HuH-7.5 (cell line): ENCODE results near the gene CDK14.

ENCODE experiments used
- DNase-seq: peaks from one replicate; pipeline ENCODE4 v3.0.0; 2011; ENCODE audit warnings: low spot score

Gene CDK14

DNA sequence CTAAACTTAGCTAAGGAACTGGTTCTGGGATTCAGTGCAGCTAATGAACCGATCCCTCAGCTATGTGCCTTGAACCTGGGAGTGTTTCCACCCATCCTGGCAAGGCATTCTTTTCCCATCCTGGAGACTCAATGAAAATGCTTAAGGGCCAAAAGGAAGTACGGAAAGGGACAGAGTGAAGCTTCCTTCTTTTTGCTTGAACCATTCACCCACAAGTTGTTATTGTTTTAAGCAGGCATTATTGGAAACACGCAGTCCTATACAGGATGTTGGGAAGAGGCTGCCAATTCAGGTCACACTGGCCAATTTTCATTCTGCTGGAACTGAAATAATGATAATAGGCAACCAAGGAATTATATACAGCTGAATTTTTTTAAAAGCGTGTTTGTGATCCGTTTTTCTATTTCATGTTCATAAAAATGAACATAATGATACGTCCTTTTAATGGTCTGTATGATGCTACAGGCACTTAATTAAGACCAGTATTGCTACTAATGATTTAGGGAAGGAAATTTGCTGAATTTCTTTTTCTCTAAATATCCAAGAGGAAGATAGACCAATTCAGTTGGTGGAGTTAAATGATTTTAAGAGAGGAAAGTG lies 610.3 kb downstream of the CDK14 start:
- DNase-seq = no peak

DNA sequence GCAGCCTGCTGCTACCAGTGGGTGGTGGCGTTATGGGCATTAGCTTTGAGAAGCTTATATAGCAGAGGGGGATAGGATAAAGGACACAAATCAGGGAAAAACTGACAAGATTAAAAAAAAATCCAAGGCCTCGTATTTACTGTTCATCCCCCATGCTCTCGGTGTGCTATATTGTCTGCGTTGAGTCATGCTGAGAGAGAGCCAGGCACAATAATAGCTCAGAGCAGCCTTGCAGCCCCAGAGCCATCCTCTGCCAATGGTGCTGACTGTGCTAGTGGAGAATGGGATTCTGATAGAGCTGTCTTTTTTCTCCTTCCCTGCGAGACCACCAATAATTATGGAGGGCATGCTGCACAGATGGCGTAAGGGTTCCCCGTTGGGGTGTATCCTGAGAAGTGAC lies 616.5 kb downstream of the CDK14 start:
- DNase-seq = no peak

DNA sequence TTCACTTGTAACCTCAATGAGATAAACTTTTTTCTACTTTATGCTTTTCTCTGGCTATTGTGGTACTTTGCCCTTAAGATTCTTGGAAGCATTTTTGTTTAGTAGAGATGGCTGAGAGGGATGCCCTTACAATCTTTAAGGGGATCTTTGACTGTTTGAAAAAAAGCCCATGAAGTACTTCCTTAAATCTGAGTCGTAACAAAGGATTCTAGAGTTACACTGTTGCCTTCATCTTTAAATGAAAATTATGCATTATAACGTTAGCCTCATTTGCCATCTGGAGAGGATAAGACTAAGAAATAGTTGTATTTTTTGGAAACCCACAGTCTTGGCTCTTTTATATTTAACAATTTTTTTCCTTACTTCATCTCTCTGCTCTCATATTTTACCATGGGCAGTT lies 630.3 kb downstream of the CDK14 start:
- DNase-seq = no peak

DNA sequence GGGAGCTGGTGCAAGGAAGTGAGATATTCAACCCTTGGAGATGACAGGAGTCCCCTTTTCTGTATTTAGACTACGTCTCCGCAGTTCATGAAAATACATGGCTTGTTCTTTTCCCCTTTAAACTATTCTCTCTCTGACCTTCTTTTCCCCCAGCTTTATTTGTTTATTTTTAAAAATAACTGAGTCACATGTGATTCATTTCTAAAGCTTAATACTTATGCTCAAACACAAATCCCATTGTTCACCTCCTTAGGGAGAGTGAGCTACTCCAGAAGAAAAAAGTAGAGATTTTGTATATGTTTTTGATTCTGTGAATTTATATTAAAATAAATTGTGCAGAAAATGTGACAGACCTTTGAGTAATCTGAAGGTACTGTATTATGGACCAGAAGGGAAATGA lies 632.2 kb downstream of the CDK14 start:
- DNase-seq = no peak

DNA sequence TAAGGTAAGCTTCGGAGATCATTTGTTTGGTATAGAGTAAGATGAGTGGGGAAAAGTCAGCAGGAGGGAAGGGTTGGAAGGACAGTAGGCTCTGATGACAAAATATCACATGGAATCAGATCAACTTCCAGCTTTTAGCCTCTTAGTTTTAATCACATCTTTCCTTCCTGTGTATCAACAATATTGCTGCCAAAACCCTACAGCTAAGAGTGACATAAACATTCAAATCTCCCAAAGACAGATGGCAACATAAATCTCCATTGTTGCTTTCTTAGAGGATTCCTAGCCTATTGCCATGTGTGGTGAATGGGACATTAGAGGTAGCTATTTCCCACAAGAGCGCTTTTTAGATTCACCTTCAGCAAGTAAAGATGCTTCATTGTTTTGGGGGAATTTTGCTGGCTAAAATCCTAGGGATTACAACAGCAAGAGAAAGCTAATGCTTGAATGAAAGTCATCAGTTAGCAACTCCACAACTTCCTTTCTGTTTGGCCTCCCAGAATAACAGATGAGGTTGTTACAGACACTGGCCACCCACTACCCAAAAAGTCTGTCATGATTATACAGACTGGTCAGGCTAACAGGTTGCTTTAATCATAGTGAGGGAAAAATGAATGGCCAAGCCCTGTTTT lies 632.9 kb downstream of the CDK14 start:
- no peak for DNase-seq

DNA sequence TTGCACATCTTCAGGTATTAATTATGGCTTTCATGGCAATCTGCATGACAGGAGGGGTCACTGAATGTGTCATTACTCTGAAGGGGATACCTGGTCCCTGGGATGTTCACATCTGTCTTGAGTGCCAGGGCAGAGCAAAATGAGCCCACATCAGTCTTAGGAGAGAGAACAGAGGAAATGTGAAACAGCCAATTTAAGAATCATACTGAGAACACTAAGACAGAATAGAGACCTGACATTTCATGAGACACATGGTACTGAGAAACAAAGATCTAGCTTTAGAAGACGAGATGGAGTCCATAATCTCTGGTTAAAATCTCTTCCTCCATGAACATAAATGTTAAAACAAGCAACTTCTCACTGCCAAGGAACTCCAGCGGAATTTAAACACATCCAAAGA lies 634.0 kb downstream of the CDK14 start:
- DNase-seq = no peak

DNA sequence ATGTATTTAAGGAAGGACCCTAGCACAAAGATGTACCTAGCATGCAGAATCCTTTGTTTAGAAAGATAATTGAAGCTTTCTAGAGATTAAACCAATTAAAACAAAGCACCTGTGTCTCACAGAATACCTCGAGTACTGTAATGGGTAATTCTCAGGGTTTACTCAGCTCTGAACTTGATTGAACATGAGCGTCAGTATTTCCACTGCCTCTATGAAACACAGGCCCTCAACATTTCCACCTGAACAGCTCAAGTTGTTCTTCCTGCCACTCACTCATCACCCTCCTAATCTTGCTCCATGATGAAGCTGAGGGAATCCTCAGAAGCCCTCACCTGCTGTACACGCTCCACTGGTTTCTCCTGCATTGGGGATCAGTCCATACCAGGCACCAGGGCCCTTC lies 634.4 kb downstream of the CDK14 start:
- DNase-seq = no peak

DNA sequence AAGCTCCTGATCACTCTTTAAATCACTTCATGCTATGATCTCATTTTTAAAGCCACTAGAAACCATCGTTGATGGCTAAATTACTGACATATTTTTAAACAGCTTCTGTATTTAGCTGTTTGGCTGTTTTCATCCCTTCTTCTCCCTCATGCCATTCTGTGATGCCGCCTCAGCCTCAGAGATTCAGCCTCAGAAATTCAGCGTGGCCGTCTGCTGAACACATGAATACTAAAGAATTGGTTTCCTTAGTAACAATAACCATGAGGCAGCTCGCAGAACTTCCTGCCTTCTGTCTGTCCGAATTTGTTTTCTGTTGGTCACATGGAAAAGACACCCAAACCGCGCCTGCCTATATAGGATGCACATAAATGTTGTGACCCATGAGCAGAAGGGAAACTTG lies 637.1 kb downstream of the CDK14 start:
- no peak for DNase-seq

DNA sequence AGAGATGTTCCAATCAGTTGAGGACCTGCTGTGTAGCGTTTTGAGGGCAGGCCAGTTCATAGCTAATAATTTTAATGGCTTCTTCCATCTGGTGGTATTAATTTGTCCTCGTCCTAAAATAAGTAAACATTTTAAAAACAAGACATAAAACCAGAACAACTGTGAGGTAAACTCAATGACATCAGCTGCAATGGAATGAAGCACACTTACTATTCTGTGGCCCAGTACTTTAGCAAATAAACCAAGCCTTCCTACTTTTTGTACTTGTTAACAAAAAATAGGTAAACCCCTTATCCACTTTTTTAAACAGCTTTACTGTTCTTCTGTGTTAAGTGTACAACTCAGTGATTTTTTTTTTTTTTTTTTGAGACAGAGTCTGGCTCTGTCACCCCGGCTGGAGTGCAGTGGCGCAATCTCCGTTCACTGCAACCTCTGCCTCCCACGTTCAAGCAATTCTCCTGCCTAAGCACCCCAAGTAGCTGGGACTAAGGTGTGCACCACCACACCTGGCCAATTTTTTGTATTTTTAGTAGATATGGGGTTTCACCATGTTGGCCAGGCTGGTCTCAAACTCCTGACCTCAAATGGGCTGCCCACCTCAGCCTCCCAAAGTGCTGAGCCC lies 639.2 kb downstream of the CDK14 start:
- no peak for DNase-seq

DNA sequence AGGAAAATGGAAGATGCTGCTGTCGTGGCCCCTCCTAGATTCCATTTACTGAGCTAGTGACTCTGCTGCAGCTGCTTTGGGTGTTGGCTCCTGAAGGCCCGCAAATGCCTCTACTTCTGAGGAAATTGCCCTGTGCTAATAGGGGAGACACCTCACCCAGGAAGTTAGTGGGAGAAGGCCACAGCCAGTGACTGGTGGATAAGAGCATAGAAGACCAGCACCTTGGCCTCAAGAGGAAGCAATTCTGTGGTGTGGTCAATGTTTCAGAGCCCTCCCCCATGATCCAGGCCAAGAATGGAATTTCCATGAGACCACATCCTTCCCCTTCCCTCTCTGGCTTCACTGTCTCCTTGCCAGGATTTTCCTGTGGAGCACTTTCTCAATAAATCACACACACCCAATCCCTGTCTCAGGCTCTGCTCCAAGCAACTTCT lies 643.1 kb downstream of the CDK14 start:
- no peak for DNase-seq

DNA sequence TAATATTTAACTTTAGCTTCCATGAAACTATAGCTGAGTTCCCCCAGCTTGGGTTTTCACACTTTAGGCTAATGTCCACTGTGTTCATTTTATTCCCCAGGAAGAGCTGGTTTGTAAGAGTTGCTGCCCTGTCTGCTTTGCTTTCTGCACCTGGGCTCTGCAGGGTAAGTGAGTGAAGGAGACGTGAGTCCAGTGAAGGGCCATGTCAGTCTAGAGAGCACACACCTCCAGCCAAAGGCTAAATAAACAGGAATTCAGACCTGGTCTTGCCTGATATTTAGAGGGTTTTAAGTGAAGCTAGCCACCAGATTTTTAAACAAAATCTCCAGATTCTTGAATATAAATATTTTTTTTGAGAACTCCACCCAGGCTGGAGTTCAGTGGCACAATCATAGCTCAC lies 643.7 kb downstream of the CDK14 start:
- no peak for DNase-seq

DNA sequence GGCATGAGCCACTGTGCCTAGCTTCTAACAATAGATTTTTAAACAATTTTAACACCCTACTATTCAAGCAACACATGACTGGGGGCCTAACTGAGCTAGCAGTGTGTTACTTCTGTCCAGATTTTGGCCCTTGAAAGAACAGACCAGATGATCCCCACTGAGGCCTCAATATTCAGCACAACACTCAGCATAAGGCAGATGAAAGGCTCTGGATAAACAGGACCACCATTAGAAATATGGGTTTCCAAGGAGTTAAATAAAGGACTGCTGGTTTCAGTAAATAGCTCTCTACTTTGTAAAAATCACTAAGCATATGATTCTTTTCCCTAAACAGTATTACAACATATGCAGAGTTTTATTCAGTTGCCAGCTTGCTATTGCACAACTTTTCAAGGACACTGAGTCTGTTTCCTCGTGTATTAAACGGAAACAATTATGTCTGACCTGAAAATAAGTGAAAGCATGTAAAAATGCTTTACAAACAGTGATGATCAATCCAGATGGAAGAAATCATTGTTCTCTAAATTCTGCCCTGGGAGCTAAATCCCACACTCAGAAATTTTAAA lies 644.3 kb downstream of the CDK14 start:
- no peak for DNase-seq

DNA sequence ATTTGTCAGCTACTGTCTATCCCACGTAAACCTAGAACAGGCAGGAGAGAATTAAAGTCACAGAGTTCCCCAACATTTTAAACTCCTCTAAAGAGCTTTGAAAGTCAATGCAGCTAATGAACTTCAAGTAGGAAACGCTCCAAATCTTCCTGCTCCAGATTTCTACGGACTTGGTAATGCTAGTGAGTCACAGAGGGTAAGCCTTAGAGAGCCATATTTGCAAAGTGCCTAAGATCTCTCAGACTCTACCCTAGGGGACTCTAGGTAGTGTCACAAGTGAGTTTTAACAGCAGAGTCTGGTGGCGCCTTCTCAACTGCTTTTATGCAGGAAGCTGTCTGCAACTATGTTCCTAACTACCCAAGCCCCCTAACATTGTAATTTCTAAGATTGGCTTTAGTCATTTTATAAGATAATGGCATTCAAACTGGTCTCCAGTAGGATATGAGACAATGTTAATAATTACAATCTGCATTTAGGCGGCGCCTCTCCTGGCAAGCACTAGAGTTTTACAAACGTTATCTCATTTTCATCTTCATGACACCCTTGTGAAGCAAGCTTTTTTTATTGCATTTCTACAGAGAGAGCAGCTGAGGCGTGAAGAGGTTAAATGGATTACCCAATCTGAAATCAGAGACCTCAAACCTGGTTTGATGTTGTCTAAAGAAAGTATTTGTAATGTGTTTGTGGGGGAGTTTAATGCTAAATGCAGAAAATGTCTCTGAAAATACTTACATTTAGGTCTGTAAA lies 646.1 kb downstream of the CDK14 start:
- DNase-seq = no peak

DNA sequence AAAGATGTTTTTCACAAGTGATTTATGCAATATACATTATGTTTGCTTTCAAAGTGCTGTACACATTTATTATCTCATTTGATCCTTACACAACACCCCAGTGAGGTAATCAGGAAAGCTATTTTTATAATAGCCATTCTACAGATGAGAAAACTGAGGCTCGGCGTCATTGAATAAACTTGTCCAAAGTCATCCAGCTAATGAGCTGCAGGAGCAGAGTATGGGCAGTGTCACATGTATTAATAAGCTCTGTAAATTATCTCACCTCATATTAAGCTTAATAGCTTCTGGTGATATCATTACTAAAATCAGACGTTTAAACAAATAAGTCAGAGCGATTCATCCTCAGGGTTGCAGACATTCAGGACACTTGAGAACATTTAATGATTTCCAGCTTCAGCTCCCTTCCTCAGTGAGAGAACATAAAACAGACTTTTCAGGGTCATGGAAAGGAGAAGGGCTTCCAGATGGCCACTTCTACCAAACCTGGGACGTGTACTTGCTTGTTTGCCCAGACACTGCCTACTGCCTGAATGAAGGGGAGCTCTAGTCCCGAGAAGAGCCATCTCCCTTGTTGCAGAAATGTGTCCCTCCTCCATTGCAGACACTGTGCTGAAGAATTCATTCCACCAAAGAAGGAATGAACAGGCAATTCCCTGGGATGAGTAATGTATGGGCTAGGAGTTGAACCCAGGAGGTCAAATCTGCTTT lies 647.6 kb downstream of the CDK14 start:
- no peak for DNase-seq

DNA sequence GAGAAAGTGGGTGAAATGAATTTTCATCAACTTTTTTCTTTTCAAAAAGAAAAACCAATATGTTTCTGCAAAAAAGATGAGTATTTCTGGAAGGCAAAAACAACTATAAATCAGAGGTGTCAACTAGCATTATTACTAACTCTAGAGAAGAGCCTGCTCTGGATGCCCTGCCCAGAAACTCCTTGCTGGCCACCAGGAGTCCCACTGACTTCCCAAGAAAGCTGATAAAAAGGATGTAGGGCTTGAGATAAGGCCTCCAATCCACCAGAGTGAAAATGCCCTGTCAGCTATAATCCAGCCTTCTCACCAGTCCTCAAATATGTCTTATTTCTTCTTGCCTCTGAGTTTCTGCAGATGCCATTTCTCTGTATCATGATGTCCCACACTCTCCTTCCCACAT lies 651.4 kb downstream of the CDK14 start:
- DNase-seq = no peak

DNA sequence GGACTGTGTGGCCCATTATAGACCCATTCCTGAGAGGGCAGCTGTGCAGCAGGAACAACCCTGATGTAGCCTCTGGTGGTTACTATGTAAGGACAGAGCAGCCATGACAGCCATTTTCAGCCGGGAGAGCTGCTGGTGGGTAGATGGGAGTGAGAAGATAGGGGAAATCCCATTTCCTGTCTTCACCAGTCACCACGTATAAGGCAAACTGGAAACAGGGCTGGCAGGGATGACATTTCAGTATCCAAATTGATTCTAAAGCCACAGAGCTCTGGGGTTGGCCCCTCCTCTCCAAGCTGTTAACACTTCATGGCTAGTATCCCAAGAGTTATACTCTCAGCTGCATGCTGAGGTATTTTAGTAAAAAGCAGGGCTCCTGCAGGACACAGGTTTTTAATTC lies 652.9 kb downstream of the CDK14 start:
- DNase-seq = no peak

DNA sequence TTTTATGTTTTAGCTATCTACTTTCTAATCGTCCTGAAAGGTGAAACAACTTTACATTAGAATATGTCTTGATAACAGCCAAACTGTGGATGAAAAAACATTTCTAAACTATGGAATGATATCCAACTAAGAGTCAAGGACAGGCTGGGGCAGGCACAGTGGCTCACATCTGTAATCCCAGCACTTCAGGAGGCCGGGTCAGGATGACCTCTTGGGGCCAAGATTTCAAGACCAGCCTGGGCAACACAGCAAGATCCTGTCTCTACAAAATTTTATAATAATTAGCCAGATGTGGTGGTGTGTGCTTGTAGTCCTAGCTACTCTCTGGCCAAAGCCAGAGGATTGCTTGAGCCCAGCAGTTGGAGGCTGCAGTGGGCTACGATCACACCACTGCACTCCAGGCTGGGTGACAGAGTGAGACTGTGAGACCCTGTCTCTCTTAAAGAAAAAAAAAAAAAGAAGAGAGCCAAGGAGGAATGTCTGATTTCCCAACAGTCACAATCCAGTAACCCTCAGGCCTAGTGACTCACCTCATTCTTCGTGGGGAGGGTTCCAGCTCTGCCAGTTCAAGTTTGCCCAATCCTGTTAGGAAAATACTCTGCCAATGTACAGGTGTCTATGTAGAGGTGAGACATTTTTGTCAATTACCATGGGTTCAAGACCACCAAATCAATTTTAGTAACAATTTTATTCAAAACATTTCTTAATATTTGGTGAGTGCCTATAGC lies 653.5 kb downstream of the CDK14 start:
- DNase-seq = no peak

DNA sequence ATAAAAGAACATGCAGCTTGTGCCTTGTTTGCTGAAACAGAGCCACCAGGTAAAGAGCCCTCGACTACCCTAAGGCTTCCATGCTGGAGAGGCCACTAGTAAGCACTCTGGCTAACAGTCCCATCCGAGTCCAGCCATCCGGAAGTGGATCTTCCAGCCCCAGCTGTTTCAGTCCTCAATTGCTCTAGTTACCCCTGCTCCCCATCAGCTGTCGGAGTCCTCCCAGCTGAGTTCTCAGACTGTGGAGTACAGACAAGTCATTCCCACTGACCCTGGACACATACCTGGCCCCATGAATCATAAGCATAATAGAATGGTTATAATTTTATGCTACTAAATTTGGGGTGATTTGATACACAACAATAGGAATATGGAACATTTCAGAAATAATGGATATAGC lies 654.6 kb downstream of the CDK14 start:
- DNase-seq = no peak

DNA sequence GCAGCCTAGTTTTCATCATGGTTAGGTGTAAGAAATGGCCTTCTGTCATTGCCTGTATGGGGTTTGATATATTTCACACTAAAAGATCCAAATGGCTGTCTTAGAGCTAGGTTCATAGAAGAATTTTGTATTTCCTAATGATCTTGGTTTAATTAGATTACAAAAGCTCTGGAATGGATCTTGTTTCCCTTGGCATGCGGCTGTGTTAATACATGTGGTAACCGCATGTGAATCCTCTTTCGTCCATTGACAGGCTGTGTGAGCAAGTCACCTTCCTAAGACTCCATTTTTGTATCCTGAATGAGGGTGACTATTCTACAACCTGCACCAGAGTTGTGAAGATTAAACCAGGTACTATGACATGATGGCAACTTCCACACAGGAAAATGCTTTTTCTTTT lies 655.8 kb downstream of the CDK14 start:
- no peak for DNase-seq
